ENCODE measurements around the gene RIMBP2.

Gene RIMBP2

DNA sequence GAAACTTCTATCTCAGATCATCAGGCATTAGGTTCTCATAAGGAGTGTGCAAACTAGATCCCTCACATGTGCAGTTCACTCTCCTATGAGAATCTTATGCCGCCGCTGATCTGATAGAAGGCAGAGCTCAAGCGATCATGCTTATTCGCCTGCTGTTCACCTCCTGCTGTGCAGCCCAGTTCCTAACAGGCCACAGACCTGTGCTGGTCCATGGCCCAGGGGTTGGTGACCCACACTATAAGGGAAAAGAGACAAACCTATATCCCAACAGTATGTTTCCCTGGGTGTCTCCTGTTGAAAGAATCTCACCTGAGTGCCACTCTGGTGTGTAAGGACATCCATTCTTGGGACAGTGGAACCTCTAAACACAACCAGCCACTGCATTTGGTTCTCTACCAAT, 186.3 kb downstream of the RIMBP2 start:
- Histone ChIP-seq H4K20me1 (ENCODE audit: insufficient read depth, low read length) (no peaks in the 10 kb centered on the region), H3F3A (ENCODE audit: insufficient read depth, low read length) (no peaks in the 10 kb centered on the region), H3K79me2 (ENCODE audit: insufficient read depth, low read length) (no peaks in the 10 kb centered on the region), H3K4me3 (ENCODE audit: low read depth, low read length, poor library complexity, severe bottlenecking) (no peak overlapping the region), H3K9me3 (ENCODE audit: low read length) (no peaks in the 10 kb centered on the region), H3K4me2 (ENCODE audit: low read length) (no peak overlapping the region), H3K4me1 (ENCODE audit: insufficient read depth, low read length, severe bottlenecking) (no peaks in the 10 kb centered on the region), H3K9ac (ENCODE audit: low read length) (no peak overlapping the region), H2AFZ (ENCODE audit: low read length) (no peak overlapping the region), H3K27me3 (ENCODE audit: insufficient read depth, low read length) (no peaks in the 10 kb centered on the region), H3K27ac (ENCODE audit: low read depth, low read length, poor library complexity, severe bottlenecking) (no peak overlapping the region), H3K36me3 (ENCODE audit: insufficient read depth, low read length) (no peaks in the 10 kb centered on the region), H3K9me2 (ENCODE audit: low read depth, low read length) (no peaks in the 10 kb centered on the region)
- TF ChIP-seq, protein P1, sequence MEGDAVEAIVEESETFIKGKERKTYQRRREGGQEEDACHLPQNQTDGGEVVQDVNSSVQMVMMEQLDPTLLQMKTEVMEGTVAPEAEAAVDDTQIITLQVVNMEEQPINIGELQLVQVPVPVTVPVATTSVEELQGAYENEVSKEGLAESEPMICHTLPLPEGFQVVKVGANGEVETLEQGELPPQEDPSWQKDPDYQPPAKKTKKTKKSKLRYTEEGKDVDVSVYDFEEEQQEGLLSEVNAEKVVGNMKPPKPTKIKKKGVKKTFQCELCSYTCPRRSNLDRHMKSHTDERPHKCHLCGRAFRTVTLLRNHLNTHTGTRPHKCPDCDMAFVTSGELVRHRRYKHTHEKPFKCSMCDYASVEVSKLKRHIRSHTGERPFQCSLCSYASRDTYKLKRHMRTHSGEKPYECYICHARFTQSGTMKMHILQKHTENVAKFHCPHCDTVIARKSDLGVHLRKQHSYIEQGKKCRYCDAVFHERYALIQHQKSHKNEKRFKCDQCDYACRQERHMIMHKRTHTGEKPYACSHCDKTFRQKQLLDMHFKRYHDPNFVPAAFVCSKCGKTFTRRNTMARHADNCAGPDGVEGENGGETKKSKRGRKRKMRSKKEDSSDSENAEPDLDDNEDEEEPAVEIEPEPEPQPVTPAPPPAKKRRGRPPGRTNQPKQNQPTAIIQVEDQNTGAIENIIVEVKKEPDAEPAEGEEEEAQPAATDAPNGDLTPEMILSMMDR (IDR thresholded peaks at IDR 0.05; ENCODE audit: low read length): no peak
- no peak for TF ChIP-seq EZH2 (IDR thresholded peaks at IDR 0.05; ENCODE audit: borderline replicate concordance, low read length)

DNA sequence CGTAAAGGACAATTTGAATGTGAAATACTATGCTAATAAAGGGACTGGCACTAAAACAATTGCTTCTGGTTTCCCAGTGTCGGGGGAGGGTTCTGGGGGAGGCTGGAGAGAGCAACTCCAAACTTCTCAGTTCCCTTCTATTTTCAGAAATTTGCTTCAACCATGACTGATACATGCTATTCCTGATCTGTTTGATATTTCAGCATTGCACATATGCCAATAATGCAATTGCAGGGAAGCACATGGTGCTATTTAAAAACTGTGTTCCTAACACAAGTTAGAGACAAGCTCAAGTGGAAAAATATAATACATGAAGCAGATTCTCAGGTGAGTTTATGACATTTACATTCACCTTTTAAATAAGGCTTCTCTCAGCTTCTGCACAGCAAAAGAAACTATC, 188.9 kb downstream of the RIMBP2 start:
- no peaks in the 10 kb centered on the region for H3K4me1 ChIP-seq (ENCODE audit: insufficient read depth, low read length, severe bottlenecking)
- H2AFZ ChIP-seq (ENCODE audit: low read length): no peak overlapping the region
- no peaks in the 10 kb centered on the region for H3K79me2 ChIP-seq (ENCODE audit: insufficient read depth, low read length)
- TF ChIP-seq EZH2 (IDR thresholded peaks at IDR 0.05; ENCODE audit: borderline replicate concordance, low read length): no peak
- TF ChIP-seq, protein P1 (IDR thresholded peaks at IDR 0.05; ENCODE audit: low read length): no peak
- H3K4me2 ChIP-seq (ENCODE audit: low read length): no peak overlapping the region
- no peak overlapping the region for H3K9ac ChIP-seq (ENCODE audit: low read length)
- H3K36me3 ChIP-seq (ENCODE audit: insufficient read depth, low read length): no peaks in the 10 kb centered on the region
- no peaks in the 10 kb centered on the region for H3K9me3 ChIP-seq (ENCODE audit: low read length)
- H3F3A ChIP-seq (ENCODE audit: insufficient read depth, low read length): no peaks in the 10 kb centered on the region
- H4K20me1 ChIP-seq (ENCODE audit: insufficient read depth, low read length): no peaks in the 10 kb centered on the region
- H3K9me2 ChIP-seq (ENCODE audit: low read depth, low read length): no peaks in the 10 kb centered on the region
- H3K27ac ChIP-seq (ENCODE audit: low read depth, low read length, poor library complexity, severe bottlenecking): no peak overlapping the region
- no peak overlapping the region for H3K4me3 ChIP-seq (ENCODE audit: low read depth, low read length, poor library complexity, severe bottlenecking)
- peaks cover 4% of the 10 kb centered on the region; the same call in 1 of the 2 replicates for H3K27me3 ChIP-seq (ENCODE audit: insufficient read depth, low read length)

DNA sequence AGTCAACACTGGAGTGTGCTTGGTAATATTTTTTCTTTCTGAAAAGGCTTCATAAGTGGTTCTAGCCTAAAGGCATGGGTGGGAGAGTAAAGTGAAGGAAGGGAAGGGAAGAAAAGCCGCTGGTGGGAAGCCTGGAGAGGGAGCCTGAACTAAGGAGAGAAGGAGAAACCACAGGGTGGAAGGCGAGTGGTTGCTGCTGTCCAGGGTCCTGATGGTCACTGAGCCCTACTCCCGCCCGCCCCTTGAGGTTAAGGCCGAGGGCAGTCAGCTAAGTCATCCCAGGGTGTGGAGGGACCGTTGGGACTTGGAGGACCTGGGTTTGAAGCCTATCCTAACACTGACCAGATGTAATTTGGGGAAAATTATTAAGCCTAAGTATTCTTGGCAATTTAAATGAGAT, 189.3 kb downstream of the RIMBP2 start:
- no peaks in the 10 kb centered on the region for H3K9me2 ChIP-seq (ENCODE audit: low read depth, low read length)
- H3K27me3 ChIP-seq (ENCODE audit: insufficient read depth, low read length): peaks cover 4% of the 10 kb centered on the region; the same call in 1 of the 2 replicates

More for the DNA sequence above, 189.3 kb downstream of the RIMBP2 start:
- no peaks in the 10 kb centered on the region for H3K4me1 ChIP-seq (ENCODE audit: insufficient read depth, low read length, severe bottlenecking)
- no peaks in the 10 kb centered on the region for H3K36me3 ChIP-seq (ENCODE audit: insufficient read depth, low read length)
- no peaks in the 10 kb centered on the region for H3K79me2 ChIP-seq (ENCODE audit: insufficient read depth, low read length)
- H3K9me3 ChIP-seq (ENCODE audit: low read length): no peaks in the 10 kb centered on the region
- no peak overlapping the region for H3K4me3 ChIP-seq (ENCODE audit: low read depth, low read length, poor library complexity, severe bottlenecking)
- no peaks in the 10 kb centered on the region for H4K20me1 ChIP-seq (ENCODE audit: insufficient read depth, low read length)
- no peaks in the 10 kb centered on the region for H3F3A ChIP-seq (ENCODE audit: insufficient read depth, low read length)
- no peak overlapping the region for H3K4me2 ChIP-seq (ENCODE audit: low read length)
- no peak overlapping the region for H3K27ac ChIP-seq (ENCODE audit: low read depth, low read length, poor library complexity, severe bottlenecking)
- H3K9ac ChIP-seq (ENCODE audit: low read length): no peak overlapping the region
- TF ChIP-seq, protein P1 (IDR thresholded peaks at IDR 0.05; ENCODE audit: low read length): no peak
- TF ChIP-seq EZH2 (IDR thresholded peaks at IDR 0.05; ENCODE audit: borderline replicate concordance, low read length): no peak
- no peak overlapping the region for H2AFZ ChIP-seq (ENCODE audit: low read length)
